Fibroblast of peridontal ligament (primary cell): ENCODE data around the gene LARGE1.
"Not testable (repeated sequence)": the region's sequence is repeated elsewhere in the genome, so short reads cannot be mapped to it uniquely, and the experiment has no call there.

Experiments
- DNase-seq: peaks from one replicate; pipeline ENCODE4 v3.0.0-alpha.2; 2010; ENCODE audit errors: extremely low read depth

Gene LARGE1

DNA sequence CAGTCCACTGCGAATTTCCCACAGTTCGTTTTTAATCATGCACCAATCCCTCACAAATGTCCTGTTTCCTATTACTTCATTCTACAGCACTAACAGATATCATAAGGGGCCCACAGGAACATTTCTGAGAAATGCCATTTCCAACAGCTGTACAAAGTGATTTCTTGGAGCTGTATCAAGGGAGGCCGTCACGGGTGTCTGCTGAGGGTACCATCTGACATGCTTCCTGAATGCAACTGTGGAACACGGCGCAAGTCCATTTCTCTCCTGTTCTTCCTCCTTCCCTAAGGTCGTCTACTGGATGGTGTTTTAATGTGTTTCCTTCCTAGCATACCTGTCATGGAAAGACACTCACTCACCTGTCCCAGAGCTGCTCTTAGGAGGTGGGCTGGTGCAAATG, 320.7 kb downstream of the LARGE1 start:
- no peak for DNase-seq

DNA sequence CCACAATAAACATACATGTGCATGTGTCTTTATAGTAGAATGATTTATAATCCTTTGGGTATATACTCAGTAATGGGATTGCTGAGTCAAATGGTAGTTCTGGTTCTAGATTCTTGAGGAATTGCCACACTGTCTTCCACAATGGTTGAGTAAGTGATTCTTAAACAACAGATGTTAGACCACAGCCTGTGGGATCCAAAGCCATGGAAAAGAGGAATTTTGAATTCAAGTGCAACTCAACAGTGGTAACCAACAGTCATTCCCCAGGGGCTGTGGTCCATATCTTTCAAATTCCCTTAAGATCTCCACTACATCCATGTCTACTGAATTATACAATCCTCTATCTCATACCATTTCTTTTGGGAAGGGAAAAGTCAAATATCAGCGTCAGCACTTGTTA, 321.5 kb downstream of the LARGE1 start:
- no peak for DNase-seq

DNA sequence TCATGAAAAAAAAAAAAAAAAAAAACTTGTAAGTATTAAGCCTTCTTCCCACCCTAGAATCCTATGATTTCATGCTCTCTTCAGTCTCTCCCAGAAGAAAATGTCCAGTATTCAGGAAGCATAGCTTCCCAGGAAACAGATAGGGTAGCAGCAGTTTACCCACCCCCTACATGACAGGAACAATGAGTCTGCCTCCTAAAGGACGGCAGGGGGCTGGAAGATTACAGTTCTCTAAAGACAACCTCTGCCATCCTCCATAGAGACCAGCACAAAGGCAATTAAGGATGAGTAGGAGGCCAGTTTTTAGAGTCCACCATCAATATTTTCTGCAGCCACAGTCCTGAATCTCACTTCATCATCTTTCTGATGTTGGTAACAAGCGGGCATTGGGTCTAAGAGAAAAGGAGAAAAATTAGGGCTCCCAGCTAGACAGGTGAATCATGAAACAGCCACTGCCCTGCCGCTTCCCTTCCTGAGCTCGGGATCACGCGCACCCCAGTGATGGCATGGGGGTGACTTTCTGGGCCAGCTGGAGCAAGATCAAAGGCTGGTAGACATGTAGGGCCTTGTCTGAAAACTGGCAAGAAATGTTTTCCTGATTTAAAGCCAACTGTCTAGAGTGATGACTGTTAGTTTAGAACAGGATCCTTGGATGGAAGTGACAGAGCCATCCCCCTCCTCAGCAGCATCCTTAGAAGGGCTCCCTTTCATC, 322.8 kb downstream of the LARGE1 start:
- DNase-seq = no peak

DNA sequence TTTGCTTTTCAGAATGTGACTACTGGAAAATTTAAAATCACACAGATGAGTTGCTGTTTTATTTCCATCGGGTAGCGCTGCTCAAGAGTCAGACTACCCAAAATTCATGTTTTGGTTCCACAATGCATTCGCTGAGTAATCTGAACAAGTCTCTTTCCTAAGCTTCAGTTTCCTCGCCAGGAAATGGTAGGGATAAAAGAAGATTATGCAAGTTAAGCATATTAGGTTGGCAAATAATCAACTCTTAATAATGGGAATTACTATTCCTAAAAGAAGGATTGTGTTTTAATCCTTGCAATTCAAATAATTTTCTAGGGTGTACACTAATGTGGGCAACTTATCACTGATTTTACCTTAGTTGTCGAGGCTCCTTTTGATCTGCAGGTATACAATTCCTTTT, 326.5 kb downstream of the LARGE1 start:
- DNase-seq = no peak

DNA sequence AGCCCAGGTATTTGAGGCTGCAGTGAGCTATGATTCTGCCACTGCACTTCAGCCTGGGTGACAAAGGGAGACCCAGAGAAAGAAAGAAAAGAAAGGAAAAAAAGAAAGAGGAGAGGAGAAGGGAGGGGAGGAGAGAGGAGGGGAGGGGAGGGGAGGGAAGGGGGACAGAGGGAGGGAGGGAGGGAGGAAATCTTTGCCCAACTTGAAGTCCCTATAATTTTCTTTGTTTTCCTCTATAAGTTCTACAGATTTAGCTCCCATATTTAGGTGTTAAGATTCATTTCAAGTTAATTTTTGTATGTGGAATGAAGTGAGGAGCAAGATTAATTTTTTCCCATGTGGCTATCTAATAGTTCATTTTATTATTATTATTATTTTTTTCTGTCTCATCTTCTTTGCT, 328.3 kb downstream of the LARGE1 start:
- no peak for DNase-seq

DNA sequence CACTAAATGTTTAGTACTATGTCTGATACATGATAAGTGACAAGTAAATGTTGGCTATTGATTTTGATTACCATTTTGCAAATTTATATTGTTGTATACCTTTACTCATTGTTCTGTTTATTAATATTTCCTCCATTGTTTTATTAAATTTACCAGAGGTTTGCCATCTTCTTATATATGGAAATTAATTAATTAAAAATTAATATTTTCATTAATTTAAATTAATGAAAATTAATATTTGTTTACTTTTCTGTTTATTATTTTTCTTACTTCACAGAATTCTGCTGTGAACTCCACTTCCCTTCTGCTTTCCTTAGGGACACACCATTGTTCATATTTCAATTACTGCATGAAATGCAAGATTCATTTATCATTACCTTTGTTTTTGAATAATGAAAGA, 331.0 kb downstream of the LARGE1 start:
- DNase-seq = no peak

DNA sequence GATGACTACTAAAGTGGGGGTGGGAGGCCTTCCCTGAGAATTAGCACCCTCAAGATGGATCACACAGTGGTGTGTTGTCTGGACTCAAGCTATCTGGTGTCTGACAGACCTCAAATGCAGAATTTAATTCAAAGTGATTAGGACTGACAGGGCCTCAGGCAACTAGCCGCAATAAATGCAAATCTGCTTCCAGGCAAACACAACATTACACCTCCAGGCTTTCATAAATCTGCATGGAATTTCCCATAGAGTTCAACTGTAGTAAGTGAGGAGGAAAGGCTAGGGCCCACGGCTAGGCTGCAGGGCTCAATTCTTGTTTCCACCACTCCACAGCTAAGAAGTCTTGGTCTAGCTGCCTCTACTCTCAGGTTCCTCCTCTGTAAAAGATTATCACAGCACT, 331.4 kb downstream of the LARGE1 start:
- no peak for DNase-seq

DNA sequence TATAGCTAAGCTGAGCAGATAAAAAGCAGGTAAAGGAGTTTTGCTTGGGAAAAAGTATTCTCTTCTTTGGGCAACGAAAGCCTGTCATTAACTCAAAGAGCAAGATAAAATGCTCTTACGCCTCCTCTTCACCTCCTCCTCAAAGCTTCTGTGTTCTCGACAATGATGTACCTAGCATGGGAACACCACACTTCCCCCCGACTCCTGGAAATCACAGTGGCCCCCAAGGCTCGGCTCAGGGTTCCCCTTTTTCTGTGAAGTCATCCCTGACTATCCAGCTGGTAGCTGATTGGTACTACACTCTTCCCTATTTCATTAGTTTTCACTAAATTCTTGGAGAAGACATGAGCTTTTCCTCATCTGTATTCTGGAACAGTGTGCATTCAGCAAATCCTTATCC, 336.1 kb downstream of the LARGE1 start:
- no peak for DNase-seq

DNA sequence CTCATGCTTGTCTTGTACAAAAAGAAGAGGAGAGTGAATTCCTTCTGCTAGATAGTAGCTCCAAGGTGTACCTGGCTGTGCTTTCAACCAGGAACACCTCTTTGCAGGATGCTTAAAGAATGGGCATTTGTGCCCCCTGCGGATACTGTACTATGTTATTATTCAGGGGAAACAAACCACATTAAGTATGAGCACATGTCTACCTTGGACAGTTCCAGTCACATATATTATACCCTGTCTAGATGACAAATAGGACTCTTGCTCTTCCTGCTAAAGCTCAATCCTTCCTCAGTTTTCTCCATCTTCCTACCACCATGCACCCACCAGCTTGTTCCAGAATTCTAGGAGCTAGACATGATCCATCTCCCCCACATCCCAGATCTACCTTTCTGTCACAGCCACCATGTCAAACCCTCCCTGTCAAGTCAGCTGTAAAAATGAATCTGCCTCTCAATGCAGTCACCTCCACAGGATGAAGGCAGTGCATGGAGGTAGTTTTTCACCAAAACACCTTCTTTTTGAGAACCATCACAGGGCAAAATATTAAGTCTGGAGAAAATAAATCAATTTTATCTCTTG, 337.4 kb downstream of the LARGE1 start:
- no peak for DNase-seq

DNA sequence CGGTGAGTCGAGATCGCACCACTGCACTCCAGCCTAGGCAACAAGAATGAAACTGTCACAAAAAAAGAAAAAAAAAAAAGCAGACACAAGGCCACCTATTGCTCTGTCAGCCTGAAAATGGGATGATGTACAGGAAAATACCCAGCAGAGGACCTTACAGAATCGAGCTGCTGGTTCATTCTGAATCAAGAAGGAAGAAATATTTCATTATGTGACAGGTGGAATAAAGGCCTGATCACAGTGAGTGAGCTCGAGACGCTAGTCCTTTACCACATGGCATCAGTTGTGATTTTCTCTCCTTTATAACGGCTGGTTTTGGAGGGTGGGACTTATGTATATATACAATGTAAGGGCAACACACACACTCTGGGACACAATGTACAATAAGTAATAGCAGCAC, 340.0 kb downstream of the LARGE1 start:
- no peak for DNase-seq

DNA sequence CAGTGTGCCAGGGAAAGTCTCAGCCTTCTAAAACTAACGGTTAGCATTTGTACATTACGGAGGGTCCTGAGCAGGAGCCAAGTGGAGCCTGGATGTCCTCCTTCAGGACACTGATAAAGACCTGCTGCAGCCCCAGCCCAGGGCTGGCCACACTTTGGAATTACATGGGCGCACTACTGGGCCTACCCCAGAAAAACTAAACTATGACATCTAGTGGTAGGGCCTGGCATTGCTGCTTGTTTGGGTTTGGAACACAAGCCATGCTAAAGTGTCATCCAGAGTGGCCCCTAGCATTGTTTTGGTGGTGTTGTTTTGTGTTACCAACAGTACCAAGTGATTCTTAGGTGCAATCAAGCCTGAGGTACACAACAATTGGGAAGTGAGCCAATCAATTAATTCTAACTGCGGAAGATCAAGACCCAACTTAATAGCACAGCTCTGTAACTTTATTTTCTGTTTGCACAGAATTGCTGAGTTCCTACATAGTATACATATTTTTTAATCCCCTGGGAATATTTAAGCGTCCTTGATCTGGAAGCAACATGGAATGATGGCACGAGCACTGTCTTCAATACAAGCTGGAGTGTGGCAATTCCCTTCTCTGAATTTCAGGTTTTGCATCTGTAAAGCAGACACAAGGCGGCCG, 340.7 kb downstream of the LARGE1 start:
- DNase-seq = peak; percentile 16

DNA sequence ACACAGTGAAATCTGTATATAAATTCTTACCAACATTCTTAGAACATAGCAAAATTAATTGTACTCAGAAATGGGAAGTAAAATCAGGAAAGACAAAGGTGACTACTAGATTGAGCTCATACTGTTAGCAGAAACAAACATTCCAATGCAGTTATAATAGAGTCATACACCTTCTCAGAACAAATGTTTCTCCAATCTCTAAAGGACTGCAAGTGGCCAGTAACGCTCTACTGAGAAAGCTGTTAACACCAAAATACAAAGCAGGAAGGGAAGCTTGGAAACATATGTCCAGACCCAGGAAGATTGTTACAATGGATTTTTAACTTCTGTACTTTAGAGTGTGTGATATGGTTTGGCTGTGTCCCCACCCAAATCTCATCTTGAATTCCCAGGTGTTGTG, 341.5 kb downstream of the LARGE1 start:
- no peak for DNase-seq

DNA sequence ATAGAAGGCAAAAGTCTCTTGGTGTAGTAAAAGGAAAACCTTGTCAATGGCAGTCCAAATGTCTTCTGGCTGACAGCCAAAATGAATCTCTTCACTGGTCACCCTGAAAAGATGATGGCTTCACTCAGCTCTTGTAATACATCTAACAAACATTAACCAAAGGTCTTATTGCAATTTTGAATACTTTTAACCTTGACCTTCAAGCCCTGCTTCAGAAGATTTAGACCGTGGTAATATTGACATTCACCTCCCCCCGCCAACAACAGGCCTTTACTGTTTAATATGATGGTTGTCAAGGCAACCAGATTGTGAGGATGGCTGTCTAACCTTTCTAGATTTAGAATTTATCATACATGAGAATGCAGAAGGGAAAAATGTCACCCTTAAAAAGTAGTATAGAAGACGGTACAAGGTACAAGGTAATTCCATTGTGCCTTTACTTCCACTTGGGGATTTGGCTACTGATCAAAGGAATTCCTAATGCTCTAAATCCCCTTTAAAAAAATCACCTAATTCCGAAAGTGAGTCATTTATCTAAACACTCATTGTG, 342.3 kb downstream of the LARGE1 start:
- DNase-seq = no peak

DNA sequence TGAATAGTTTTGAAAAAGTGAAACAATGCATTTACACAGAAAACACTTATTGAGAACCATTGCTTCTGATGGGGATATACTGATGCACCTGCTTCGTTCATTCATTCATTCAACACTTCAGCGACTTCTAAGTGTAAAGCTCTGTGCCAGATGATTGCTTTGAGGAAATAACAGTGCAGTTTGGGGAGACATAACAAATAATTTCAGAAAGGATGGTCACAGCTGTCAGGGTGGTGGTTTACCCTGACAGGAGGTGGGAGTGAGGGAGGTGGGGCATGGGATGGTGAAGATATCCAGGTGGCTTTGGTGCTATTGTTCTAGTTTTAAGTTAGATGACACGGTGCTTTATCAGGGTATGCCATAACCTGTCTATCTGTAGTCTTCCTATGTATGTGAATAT, 344.1 kb downstream of the LARGE1 start:
- DNase-seq = no peak

DNA sequence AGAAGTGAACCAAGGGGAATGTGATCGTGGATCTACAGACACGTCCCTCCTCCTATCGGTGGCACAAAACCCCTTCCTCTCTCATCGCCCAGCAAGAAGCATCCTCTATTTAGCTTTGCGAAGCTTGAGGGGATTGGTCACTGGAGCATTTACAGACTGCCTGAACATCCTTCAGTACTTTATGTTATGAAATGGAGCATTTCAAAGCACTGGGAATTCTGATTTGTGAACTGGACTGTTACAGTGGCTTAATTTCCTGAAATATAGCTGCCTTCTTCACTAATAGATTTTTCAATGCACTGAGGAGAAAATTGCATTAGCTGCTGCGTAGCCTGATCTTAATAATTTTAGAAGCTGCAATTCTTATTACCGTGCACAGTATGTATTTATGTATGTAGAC, 344.5 kb downstream of the LARGE1 start:
- no peak for DNase-seq

DNA sequence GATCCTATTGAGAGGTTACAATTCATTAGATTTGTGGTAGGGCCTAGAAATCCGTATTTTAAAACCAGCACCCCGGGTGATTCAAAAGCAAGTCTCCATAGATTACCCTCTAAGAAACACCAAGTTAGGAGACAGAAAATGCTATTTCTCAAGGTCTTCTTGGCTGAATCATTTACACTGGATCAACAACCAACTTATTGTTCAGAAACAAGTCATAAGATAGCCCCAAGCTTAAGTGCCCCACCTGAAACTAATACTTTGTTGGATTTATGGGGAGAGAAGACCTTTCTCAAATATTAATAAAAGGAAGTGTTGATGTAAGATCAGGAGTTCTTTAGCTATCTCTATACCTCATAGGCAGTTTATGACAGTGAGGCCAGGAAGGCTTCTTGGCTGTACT, 345.2 kb downstream of the LARGE1 start:
- no peak for DNase-seq

DNA sequence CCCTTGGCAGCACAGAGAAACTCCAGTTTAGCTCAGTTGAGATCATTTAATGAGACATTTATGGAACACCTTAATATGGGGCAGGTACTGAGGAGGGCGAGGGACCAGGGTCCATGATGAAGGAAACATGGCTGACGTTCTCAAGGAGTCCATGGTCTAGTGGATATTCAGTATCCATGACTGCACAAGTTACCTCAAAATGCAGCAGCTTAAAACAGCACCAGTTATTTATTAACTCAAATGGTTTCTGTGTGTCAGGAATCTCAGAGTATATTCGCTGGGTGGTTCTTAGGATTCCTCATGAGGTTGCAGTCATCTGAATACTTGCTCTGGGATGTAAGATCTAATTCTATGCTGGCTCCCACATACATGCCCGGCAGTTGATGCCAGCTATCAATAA, 346.8 kb downstream of the LARGE1 start:
- no peak for DNase-seq

DNA sequence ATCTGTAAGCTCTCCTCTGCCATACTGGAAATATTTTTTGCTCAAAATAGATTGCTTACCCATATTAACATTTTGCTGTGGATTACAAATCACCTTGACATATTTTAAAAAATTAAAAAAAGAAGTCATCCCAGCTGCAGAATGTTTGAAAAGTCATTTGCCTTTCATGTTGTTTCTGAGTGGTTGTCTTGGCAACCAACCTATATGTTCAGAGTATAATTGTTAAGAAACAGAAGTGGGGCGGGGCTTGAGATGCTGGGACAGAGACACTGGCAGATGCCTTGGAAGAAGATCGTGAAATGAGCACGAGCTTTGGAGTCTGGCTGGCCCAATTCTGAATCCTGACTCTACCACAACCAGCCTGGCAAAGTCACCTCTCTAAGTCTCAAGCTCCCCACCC, 348.2 kb downstream of the LARGE1 start:
- no peak for DNase-seq

DNA sequence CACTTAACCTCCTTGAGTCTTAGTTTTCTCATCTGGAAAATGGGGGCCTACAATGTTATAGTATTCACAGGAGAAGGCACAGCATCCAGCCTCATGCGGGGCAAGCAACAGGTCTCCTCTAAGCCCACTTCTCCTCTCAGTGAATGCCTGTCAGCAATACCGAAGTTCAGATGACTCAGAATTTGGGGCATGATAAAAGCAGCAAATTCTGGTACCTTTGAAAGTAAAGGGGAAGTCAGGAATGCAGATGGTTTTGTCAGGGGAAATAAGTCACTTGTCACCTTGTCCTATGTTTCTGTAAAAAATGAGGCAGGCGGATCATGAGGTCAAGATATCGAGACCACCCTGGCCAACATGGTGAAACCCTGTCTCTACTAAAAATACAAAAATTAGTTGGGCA, 350.2 kb downstream of the LARGE1 start:
- DNase-seq = no peak

DNA sequence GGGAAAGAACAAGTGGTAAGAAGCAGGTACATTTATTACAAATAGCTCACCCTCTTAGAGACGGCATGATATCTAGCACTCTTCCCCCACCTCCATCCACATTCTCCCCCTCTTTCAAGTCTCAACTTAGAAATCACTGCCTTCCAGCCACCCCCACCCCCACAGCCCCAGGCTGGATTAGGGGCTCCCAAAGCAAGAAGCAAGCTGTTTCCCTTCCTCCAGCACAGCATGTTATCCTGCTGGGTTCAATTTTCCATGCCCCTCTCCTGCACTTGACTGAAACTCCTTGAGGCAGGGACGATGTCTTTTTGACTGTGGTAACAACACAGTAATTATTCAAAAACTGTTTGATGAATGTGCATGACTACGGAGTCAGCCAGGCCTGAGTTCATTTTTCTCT, 350.7 kb downstream of the LARGE1 start:
- DNase-seq = no peak

DNA sequence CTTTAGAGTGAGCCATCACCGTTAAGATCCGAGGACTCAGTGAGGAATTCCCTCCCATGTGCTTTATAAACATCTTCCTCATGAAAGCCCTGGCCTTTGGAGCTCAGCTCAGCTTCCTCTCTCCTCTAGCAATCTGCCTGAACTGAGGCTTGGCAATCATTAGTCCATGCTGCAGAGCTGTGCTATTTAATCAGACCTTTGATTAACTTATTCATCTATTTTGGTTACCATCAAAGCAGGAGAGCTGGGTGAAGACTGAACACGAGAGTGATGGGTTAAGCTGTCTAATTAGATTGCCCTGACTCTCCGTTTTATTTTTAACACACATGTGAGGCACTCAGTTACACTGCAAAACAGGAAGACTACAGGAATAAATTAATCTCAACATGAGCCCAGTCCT, 351.3 kb downstream of the LARGE1 start:
- DNase-seq = no peak

DNA sequence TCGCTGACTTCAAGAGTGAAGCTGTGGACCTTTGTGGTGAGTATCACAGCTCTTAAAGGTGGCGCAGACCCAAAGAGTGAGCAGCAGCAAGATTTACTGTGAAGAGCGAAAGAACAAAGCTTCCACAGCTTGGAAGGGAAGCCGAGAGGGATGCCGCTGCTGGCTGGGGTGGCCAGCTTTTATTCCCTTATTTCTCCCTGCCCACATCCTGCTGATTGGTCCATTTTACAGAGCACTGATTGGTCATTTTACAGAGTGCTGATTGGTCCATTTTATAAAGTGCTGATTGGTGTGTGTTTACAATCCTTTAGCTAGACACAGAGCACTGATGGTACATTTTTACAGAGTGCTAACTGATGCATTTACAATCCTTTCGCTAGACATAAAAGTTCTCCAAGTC, 353.8 kb downstream of the LARGE1 start:
- DNase-seq = not testable (repeated sequence)

DNA sequence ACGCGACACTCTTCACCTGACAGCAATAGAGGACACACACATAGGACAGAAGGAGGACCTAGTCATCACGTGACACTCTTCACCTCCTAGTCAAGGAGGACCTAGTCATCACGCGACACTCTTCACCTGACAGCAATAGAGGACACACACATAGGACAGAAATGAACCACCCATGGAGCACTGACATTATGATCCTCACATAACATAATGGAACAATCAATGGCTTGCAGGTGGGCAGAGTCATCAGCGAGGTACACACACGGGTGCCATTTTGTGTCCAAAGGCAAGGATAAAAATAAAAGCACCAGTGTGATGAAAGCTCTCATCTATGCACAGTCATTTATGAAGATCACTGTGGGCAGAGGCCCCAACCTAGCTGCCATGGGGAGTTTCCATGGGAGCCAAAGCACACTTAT, 354.7 kb downstream of the LARGE1 start:
- DNase-seq = no peak
